ENCODE measurements around the gene RO60.

GRCh38 chr1:193042766-193043691 lies 16.4 kb upstream of the RO60 start:
- no peak for TF ChIP-seq EP300 (IDR thresholded peaks at IDR 0.05)
- no peak for TF ChIP-seq CTCF (IDR thresholded peaks at IDR 0.05)
